ENCODE results near the gene AMIGO1. TPM values are rescaled to one million over a fixed set of nuclear protein-coding genes. Genes with fewer than 3 reads are reported as not detected.
"Not testable (repeated sequence)": the region's sequence is repeated elsewhere in the genome, so short reads cannot be mapped to it uniquely, and the experiment has no call there.

The AMIGO1 gene
- polyA plus RNA-seq, 4 donors = 8.0 to 9.1 (median 9.0) TPM

- DNase-seq (ENCODE audit: low read depth in 4 of 4, low spot score in 3 of 4) = no peak
These were observed 25.0 kb downstream of the AMIGO1 start for GRCh38 chr1:109484519-109484975.

- DNase-seq (ENCODE audit: low read depth in 4 of 4, low spot score in 3 of 4) = peak; percentile 83 to 88 (median 84)
These were observed 25.6 kb downstream of the AMIGO1 start, which contains the start of gene ATXN7L2 for GRCh38 chr1:109483672-109484518. TSS of gene ATXN7L2 (plus strand) at chr1:109483905. CDS start at chr1:109483954, 49 bp downstream.

GRCh38 chr1:109482791-109483671 is 26.5 kb downstream of the AMIGO1 start:
- DNase-seq (ENCODE audit: low read depth in 4 of 4, low spot score in 3 of 4) = no peak

- DNase-seq (ENCODE audit: low read depth in 4 of 4, low spot score in 3 of 4) = no peak
These were observed 27.3 kb downstream of the AMIGO1 start for GRCh38 chr1:109482242-109482641.

GRCh38 chr1:109481646-109482045 is 27.9 kb downstream of the AMIGO1 start:
- no peak for DNase-seq (ENCODE audit: low read depth in 4 of 4, low spot score in 3 of 4)

- no peak for DNase-seq (ENCODE audit: low read depth in 4 of 4, low spot score in 3 of 4)
These were observed 29.6 kb downstream of the AMIGO1 start for GRCh38 chr1:109479901-109480300.

GRCh38 chr1:109479311-109479710 is 30.2 kb downstream of the AMIGO1 start:
- DNase-seq (ENCODE audit: low read depth in 4 of 4, low spot score in 3 of 4) = no peak

GRCh38 chr1:109478806-109479205 is 30.7 kb downstream of the AMIGO1 start:
- DNase-seq (ENCODE audit: low read depth in 4 of 4, low spot score in 3 of 4) = no peak

GRCh38 chr1:109477821-109478220 is 31.7 kb downstream of the AMIGO1 start:
- DNase-seq (ENCODE audit: low read depth in 4 of 4, low spot score in 3 of 4) = no peak

- DNase-seq (ENCODE audit: low read depth in 4 of 4, low spot score in 3 of 4) = no peak
These were observed 32.7 kb downstream of the AMIGO1 start for GRCh38 chr1:109476825-109477224.

- DNase-seq (ENCODE audit: low read depth in 4 of 4, low spot score in 3 of 4) = no peak
These were observed 34.3 kb downstream of the AMIGO1 start for GRCh38 chr1:109475261-109475660.

- no peak for DNase-seq (ENCODE audit: low read depth in 4 of 4, low spot score in 3 of 4)
These were observed 34.8 kb downstream of the AMIGO1 start for GRCh38 chr1:109474697-109475096.

- DNase-seq (ENCODE audit: low read depth in 4 of 4, low spot score in 3 of 4) = not testable (repeated sequence)
These were observed 36.1 kb downstream of the AMIGO1 start for GRCh38 chr1:109473284-109474057.

- no peak for DNase-seq (ENCODE audit: low read depth in 4 of 4, low spot score in 3 of 4)
These were observed 36.7 kb downstream of the AMIGO1 start for GRCh38 chr1:109472779-109473178.

GRCh38 chr1:109470245-109470644 is 39.3 kb downstream of the AMIGO1 start:
- DNase-seq (ENCODE audit: low read depth in 4 of 4, low spot score in 3 of 4) = no peak

- no peak for DNase-seq (ENCODE audit: low read depth in 4 of 4, low spot score in 3 of 4)
These were observed 40.6 kb downstream of the AMIGO1 start for GRCh38 chr1:109468903-109469302.

- no peak for DNase-seq (ENCODE audit: low read depth in 4 of 4, low spot score in 3 of 4)
These were observed 41.5 kb downstream of the AMIGO1 start for GRCh38 chr1:109468061-109468460.

- no peak for DNase-seq (ENCODE audit: low read depth in 4 of 4, low spot score in 3 of 4)
These were observed 42.2 kb downstream of the AMIGO1 start for GRCh38 chr1:109467301-109467777.

GRCh38 chr1:109466452-109467300 is 42.9 kb downstream of the AMIGO1 start, which contains the start of gene SYPL2:
TSS of gene SYPL2 (plus strand) at chr1:109466546. CDS start at chr1:109466844, 298 bp downstream.
- no peak for DNase-seq (ENCODE audit: low read depth in 4 of 4, low spot score in 3 of 4)
